Inferior parietal cortex (tissue), 1 donor: ENCODE measurements around the gene CRYBG3.
A peak's percentile ranks its signal among the peaks of the same experiment; 100 is the strongest.

Source experiments
- DNase-seq: peaks from one replicate; pipeline ENCODE4 v3.0.0-alpha.2; 2016; ENCODE audit errors: extremely low spot score

The CRYBG3 gene

DNA sequence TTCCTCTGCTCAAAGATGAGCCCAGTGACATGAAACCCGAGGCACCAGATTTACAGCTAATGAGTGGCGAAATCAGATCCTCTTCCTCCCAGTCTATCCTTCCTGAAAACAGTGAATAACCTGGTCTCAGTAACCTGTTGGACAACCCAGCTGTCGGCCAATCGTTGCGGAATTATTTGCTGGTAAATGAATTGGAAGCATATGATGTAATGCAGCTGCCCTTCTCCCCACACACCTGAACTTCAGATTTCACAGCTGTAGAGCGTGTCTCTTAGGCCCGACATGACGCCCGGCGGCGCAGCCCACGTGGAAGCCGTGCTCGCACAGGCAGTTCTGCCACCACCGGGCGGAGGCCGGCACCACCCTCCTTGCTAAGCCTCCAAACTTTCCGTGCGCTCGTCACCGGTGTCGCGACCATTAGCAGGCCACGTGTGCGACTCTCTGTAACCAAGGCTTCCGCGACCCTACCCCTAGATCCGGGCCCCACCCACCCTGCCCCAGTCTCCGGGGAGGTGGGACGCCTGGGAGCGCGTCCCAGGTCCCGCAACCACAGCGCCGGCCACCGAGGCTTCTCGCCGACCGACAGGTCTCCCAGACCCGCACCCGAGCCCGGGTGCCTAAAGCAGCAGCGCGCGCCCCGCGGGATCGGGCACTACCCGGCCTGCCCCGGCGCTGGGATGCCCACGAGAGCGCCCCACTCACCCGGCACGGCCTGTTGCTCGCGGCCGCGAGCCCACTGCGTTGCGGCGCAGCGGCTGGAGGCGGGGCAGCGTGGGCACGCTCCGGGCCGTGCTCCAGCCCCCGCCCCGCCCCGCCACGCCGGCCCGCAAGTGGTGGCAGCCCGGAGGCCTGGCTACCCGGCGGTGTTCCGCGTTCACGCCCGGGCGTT is 150.1 kb downstream of the CRYBG3 start, which contains the start of gene RIOX2:
Gene RIOX2 (minus strand): TSS at position 753 of the 889 bp plus-strand sequence. CDS start 4,838 bp downstream, outside the sequence.
- peak; percentile 63 for DNase-seq

DNA sequence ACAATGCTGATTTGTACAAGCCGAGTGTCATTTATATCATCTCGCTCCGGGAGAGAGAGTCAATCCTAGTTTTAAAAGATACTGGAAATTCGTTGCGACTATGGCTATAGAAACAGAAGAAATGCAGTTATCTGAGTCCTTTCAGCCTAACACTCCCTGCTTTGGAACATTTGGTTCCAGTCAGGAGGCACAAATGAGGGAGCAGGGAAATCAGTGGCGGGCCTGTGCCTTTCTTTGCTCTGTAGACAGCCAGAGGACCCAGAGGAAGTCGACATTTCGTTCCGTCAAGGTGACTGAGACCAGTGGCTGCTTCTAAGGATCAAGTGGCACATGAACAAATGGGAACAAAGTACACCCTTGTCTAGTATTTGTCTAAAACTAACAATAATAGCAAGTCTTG is 151.2 kb downstream of the CRYBG3 start:
- no peak for DNase-seq

DNA sequence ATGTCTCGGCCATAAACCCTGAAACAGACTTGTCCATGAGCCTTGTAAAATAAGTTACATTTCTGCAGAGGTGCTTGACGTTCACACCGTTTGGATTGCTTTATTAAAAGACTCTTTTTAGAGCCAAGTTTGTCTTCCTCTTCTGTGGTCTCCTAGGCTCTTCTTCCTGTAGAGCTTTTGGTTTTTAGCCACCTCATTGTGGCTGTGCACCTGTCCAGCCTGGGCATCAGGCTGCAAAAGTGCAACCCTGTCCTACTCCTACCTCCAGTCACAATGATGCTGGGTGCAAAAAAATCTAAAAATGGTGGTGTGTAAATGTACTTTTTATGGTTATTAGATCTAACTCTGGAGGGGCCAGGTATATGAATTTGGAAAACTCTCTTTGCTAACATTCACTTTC is 153.2 kb downstream of the CRYBG3 start:
- no peak for DNase-seq

DNA sequence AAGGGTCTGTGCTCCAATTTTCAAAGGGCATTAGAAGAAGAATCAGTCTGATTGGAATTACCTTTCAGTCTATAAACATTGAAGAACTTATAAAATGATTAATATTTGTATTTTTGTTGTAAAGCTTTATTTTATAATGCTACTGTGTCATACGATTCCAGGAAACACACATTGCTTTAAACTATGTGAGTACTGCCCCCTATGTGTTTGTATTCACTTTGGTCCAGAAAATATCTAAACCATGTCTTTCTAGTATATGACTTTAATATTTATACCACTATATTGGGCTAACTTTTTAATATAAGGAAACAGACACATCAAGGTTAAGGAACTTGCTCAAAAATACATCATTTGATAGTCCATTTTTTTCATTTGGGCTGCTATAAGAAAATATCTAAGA is 153.7 kb downstream of the CRYBG3 start:
- no peak for DNase-seq

DNA sequence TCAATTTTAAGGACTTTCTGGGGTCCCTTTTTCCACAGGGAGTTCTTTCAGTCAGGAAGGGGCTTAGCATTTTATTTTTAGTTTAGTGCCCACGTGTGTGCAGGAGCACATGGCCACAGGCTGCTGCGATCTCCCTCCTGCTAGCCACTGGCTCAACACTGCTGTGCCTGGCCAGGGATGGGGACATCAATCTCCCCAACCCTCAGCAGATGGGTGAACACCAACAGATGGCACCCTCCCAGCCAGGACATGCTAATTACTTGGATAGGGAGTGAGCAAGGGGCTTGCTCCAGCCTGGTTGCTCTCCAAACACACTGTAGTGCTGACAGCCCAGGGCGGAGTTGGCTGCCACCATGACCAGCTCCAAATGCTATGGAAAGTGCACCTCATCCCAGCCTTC is 157.8 kb downstream of the CRYBG3 start:
- DNase-seq: no peak

DNA sequence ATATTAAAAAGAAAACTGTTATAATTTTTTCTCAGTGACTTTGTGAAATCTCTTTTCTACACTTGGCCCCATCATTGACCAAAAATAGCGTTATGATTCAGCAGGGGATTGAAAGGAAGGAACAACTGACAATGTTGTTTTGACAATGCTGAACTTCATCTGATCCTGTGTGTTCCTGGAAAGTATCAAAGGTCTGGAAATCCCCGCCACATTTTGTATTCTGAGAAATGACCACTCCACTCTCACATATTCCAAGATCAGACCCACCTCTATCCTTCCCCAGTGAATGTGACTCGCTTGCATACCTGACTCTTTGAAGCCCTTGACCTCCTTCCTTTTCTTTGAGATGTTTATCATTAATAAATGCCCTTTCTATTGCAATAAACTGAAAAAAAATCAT is 160.1 kb downstream of the CRYBG3 start:
- no peak for DNase-seq

DNA sequence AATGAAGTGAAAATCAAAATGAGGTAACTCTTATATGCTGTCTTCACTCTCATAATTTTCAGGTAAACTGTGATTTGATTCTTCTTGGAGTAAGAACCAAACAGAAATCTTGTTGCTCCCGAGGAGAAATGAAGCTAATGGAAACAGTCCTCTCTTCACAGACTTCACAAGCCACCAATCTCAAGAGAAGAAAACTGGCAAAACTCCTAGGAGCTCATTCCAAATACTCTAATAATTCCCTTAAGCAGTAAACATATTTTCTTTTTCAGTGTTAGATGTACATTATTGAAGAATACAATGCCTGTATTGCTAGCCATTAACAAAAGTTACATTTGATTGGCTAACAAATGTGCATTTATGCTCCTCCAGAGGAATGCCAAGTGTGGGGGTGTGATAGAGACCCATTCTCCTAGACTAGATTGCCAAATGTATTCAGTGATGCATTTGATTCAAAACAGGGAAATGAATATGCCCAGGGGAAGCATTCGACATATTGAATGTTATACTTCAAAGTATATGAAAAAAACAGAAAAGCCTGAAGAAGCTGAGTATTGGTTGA is 162.2 kb downstream of the CRYBG3 start:
- no peak for DNase-seq

DNA sequence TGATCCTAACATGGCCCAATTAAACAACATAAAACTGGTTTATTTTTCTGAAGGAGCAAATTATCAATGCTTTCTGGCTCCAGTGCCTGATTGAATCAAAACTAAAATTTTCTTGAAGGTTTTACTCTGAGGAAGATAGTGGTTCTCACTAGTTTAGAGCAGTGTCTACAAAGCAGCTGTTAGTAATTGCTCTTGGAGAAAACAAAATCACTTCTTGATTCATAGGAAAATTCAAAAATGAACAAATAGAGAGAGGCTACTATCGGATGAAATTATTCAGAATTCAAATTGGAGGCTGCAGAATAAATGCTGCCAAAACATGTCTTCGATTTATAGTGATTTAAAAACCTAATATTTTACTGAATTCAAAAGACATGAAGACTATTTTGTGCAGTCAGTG is 165.5 kb downstream of the CRYBG3 start:
- DNase-seq: no peak

DNA sequence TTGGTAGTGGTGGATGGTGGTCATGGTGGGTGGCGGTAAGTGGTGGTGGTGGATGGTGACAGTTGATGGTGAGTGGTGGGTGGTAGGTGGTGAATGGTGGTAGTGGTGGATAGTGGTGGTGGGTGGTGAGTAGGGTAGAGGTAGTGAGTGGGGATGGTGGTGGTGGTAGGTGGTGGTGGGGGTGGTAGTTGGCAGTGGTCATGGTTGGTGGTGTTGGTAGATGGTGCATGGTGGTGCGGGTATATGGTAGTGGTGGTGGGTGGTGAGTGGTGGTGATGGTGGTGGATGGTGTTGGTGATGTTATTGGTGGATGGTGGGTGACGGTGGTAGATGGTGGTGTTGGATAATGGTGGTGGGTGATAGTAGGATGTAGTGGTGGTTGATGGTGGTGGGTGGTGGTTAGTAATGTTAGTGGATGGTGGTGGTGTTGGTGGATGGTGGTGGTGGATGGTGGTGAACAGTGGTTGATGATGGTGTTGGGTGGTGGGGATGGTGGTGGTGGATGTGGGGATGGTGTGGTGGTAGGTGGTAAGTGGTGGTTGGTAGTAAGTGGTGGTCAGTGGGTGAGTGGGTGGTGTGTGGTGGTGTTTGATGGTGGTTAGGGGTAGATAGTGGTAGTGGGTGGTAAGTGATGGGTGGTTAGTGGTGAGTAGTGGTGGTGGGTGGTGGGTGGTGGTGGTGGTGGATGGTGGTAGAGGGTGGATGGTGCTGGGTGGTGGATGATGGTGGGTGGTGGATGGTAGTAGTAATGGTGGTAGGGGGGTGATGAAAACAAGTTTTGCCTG is 167.2 kb downstream of the CRYBG3 start:
- no peak for DNase-seq

DNA sequence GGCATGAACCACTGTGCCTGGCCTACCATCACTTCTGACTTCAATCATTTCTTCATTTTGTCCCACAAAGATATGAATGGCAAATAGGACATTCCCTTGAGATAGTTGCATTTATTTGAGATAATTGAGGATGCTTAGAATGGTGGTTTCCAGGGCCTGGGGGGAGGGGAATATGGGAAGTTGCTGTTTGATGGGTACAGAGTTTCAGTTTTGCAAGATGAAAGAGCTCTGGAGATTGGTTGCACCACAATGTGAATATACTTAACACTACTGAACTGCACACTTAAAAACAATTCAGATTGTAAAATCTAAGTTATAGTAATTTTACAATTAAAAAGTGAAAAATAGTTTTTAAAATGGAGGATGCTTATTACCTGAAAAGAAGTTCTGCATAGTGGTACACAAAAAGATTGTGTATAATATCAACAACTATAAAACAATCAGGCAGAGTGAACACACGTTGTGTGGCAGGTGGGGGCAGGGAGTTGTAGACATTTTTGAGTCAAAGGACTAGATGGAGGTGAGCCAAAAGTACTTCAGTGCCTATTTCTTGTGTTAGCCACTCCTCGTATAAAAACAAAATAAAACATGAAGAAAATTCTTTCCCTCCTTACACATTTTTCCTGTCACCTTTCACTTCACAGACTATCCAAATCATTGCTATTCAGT is 168.9 kb downstream of the CRYBG3 start:
- DNase-seq: no peak

DNA sequence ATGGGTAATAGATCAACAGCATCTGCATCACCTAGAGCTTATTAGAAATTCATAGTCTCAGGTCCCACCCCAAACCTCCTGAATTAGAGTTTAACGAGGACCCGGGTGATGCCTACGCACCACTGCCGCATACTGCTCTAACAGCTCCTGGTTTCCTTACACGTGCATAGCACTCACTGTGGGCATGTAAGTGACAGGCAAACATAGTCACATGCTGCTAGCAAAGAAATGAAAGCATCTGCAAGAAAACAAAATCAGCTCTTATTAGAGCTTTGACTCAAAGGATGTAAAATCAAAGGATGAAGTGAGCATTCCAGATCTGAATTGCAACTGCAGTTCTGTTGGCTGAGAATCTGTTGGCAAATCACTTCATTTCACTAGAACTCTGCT is 169.5 kb downstream of the CRYBG3 start:
- DNase-seq: no peak

DNA sequence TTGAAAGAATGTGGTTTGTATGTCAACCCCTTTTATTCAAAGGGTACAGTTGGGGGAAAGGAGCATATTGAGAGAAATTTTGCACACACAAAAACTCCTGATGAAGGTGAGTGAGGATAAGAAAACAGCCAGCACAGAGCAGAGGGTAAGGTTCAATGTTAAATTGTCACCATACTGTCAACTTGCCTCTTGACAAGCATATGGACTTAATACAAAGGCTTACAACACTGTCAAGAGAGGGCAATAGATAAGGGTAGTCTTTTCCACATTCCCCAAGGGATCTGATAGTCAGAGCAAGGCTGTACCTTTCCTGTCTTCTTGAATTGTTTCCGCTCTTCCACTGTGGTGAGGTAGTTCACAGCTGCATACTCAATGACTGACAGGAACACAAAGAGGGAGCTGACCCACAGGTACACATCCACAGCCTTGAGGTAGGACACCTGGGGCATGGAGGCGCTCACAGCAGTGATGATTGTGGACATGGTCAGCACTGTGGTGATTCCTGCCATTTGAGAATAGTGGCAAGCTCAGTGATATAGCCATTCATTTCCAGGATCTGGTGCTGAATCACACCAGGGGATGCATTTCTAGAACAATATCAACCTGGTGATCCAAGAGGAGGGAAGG is 170.8 kb downstream of the CRYBG3 start:
- no peak for DNase-seq

DNA sequence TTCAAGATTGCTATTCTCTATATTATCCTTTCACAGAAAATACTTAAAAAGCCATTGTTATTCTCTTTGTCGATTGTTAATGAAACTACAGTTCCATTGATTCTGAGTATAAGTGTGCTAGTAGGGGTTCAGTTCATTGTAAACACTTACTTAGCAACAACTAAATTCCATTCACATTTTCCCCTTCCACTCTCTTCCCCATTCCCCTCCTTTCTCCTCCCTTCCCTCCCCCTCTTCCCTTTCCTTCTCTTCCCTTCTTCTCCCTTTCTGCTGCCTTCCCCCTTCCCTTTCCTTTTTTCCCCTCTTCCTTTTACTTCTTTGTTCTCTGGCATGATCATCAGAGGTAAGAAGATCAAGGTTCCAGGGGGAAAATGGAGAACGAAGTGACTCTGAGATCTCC is 171.7 kb downstream of the CRYBG3 start:
- no peak for DNase-seq

DNA sequence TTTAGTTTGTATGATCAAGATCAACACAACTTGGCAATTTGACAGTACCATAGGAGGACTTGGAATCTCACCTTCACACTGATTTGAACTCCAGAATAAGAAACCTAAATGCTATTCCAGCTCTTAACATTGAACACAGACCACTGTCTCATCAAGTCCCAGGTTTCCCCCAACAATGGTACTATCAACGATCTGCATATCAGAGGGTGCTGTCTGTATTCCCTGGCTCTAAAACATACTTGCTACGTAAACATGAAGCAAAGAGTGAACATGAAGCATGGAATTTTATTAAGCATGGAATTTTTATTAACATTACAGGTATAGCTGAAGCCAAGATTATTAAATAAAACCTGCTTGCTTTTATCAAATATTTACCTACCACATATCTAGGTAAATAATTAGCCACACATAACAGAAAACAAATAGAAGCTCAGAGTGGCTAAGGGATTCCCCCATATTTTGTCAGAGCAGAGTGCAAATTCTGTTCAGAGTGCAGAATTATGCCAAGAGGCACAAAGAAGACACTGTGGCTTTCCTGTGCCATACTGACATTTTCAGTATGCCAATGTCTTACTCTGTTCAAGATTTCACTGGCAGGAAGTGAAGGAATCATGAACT is 172.6 kb downstream of the CRYBG3 start:
- DNase-seq: no peak
